A549 treated with Mapracorat at 1 μM for 4 hours (cell line): ENCODE data around the gene SLC25A13. TPM values are rescaled to one million over a fixed set of nuclear protein-coding genes. Genes with fewer than 3 reads are reported as not detected.

Experiments
- total RNA-seq: library from RNA; stranded (reverse); fragments of 200-300 nt; extraction: Qiagen RNA extraction; gene quantifications from 5 replicates; pipeline ENCODE4 v1.2.3, GENCODE V29; 2022

The SLC25A13 gene, protein sequence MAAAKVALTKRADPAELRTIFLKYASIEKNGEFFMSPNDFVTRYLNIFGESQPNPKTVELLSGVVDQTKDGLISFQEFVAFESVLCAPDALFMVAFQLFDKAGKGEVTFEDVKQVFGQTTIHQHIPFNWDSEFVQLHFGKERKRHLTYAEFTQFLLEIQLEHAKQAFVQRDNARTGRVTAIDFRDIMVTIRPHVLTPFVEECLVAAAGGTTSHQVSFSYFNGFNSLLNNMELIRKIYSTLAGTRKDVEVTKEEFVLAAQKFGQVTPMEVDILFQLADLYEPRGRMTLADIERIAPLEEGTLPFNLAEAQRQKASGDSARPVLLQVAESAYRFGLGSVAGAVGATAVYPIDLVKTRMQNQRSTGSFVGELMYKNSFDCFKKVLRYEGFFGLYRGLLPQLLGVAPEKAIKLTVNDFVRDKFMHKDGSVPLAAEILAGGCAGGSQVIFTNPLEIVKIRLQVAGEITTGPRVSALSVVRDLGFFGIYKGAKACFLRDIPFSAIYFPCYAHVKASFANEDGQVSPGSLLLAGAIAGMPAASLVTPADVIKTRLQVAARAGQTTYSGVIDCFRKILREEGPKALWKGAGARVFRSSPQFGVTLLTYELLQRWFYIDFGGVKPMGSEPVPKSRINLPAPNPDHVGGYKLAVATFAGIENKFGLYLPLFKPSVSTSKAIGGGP
- total RNA-seq: 33.3 to 38.5 TPM (median 34.0 TPM) in 5 replicates

DNA sequence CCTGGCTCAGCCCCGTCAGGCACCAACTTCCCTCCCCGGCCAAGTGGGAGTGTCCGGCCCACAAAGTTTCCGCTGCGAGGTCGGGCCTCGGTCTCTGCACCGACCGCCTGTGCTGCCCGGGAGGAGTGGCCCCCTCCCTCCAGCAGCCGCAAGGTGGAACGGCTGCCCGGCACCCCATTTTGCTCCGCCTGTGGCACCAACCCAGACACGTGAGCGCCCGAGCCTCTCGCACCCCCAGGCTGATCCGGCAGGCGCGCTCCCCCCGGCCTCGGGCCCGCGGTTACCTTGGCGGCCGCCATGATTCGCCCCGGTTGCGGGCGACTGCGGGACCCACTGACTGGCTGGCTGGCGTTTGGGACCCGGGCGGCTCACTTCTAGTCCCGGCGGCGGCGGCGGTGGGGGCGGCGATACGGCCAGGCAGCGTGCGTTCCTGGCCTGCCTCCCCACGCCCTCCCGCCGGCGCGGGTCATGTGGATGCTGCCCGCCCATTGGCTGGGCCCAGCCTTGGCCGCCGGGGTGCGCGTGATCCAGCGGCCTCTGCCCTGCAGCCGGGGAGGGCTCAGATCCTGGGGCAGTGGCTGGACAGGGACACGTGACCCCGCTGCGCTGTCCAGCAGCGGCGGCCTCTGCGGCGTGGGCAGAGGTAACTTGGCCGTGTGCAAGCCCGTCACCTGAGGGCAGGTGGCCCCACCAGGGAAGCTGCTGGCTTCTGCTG is at the start of gene SLC25A13:
Gene SLC25A13, minus strand, starts transcription at position 441 of the 715 bp plus-strand sequence. Its CDS starts 142 bp downstream, at position 299.

